Mesenchymal stem cell (in vitro differentiated cells and primary cell): ENCODE data around the gene RAB6A.

Source experiments
- DNase-seq: peaks from one replicate; pipeline ENCODE4 v3.0.0-alpha.2; 2013
- H2AFZ ChIP-seq: one replicate; pipeline ENCODE4 v1.6.1; 2013; ENCODE audit warnings: low read depth, mild to moderate bottlenecking, control low read depth, inconsistent platforms, low read length, moderate library complexity
- H2AK5ac ChIP-seq: 2 replicates; pipeline ENCODE4 v1.6.1; 2013; ENCODE audit warnings: low read length, moderate library complexity, mild to moderate bottlenecking, inconsistent platforms; ENCODE audit not compliant: severe bottlenecking
- H2BK120ac ChIP-seq: one replicate; pipeline ENCODE4 v1.6.1; 2013; ENCODE audit warnings: low read depth, mild to moderate bottlenecking, inconsistent platforms, low read length, moderate library complexity
- H2BK12ac ChIP-seq, 2 experiments: one replicate each; pipeline ENCODE4 v1.6.1; 2013; ENCODE audit warnings: inconsistent platforms in 2 of 2, low read length in 2 of 2, mild to moderate bottlenecking in 2 of 2, moderate library complexity in 2 of 2, control low read depth in 1 of 2
- H2BK15ac ChIP-seq: one replicate; pipeline ENCODE4 v1.6.1; 2013; ENCODE audit warnings: mild to moderate bottlenecking, low read depth, inconsistent platforms; ENCODE audit not compliant: poor library complexity, severe bottlenecking
- H2BK5ac ChIP-seq: 2 replicates; pipeline ENCODE4 v1.6.1; 2013; ENCODE audit warnings: low read depth, mild to moderate bottlenecking, low read length, control low read depth, inconsistent platforms; ENCODE audit not compliant: poor library complexity, severe bottlenecking
- H3K14ac ChIP-seq, 2 experiments: one replicate each; pipeline ENCODE4 v1.6.1; 2013; ENCODE audit warnings: inconsistent platforms in 2 of 2, low read length in 2 of 2, control low read depth in 1 of 2, mild to moderate bottlenecking in 1 of 2, moderate library complexity in 1 of 2
- H3K18ac ChIP-seq, 2 experiments: one replicate each; pipeline ENCODE4 v1.6.1; 2013; ENCODE audit warnings: inconsistent platforms in 2 of 2, low read length in 2 of 2, control low read depth in 1 of 2, low read depth in 1 of 2, mild to moderate bottlenecking in 1 of 2
- H3K23ac ChIP-seq, 2 experiments: one replicate each; pipeline ENCODE4 v1.6.1; 2013; ENCODE audit warnings: inconsistent platforms in 2 of 2, low read length in 2 of 2, mild to moderate bottlenecking in 2 of 2, moderate library complexity in 2 of 2, control low read depth in 1 of 2
- H3K27ac ChIP-seq: 2 replicates; pipeline ENCODE4 v1.5.1; 2013; ENCODE audit warnings: mild to moderate bottlenecking, moderate library complexity, low read length, control low read depth, inconsistent platforms; ENCODE audit not compliant: poor library complexity, severe bottlenecking
- H3K27me3 ChIP-seq, 2 experiments: 2 replicates each; pipeline versions ENCODE4 v1.6.1 to v1.7.0; 2013; ENCODE audit warnings: low read length in 2 of 2, mild to moderate bottlenecking in 2 of 2, moderate library complexity in 2 of 2, control low read depth in 1 of 2, inconsistent platforms in 1 of 2; ENCODE audit not compliant: control insufficient read depth in 1 of 2, insufficient read depth in 1 of 2
- H3K36me3 ChIP-seq, 2 experiments: 2 replicates each; pipeline versions ENCODE4 v1.6.1 to v1.7.0; 2013; ENCODE audit warnings: low read length in 2 of 2, control low read depth in 1 of 2, inconsistent platforms in 1 of 2, low read depth in 1 of 2, mild to moderate bottlenecking in 1 of 2; ENCODE audit not compliant: insufficient read depth in 2 of 2, control insufficient read depth in 1 of 2
- H3K4ac ChIP-seq, 2 experiments: one replicate each; pipeline ENCODE4 v1.6.1; 2013; ENCODE audit warnings: inconsistent platforms in 2 of 2, low read length in 2 of 2, mild to moderate bottlenecking in 2 of 2, moderate library complexity in 2 of 2, control low read depth in 1 of 2, low read depth in 1 of 2
- H3K4me1 ChIP-seq: 2 replicates; pipeline ENCODE4 v1.6.1; 2013; ENCODE audit warnings: low read depth, low read length, control low read depth; ENCODE audit not compliant: control insufficient read depth, insufficient read depth
- H3K4me2 ChIP-seq: 2 replicates; pipeline ENCODE4 v1.6.1; 2013; ENCODE audit warnings: low read length, mild to moderate bottlenecking, inconsistent platforms; ENCODE audit not compliant: poor library complexity, severe bottlenecking
- H3K4me3 ChIP-seq, 2 experiments: 2 replicates each; pipeline versions ENCODE4 v1.5.1 to v1.7.0; 2013; ENCODE audit warnings: low read length in 2 of 2, mild to moderate bottlenecking in 2 of 2, control low read depth in 1 of 2, low read depth in 1 of 2; ENCODE audit not compliant: insufficient read depth in 1 of 2
- H3K79me1 ChIP-seq: replicated peaks from 2 replicates; pipeline ENCODE4 v1.6.1; 2013; ENCODE audit warnings: mild to moderate bottlenecking, control low read depth, low read length, inconsistent platforms; ENCODE audit not compliant: poor library complexity, severe bottlenecking
- H3K9ac ChIP-seq: 2 replicates; pipeline ENCODE4 v1.7.0; 2013; ENCODE audit warnings: mild to moderate bottlenecking, low read length, moderate library complexity
- H3K9me3 ChIP-seq: 2 replicates; pipeline ENCODE4 v1.7.0; 2013; ENCODE audit warnings: mild to moderate bottlenecking, low read length; ENCODE audit not compliant: control insufficient read depth
- H4K8ac ChIP-seq: one replicate; pipeline ENCODE4 v1.6.1; 2013; ENCODE audit warnings: inconsistent platforms, mild to moderate bottlenecking, low read length, moderate library complexity
- H4K91ac ChIP-seq: one replicate; pipeline ENCODE4 v1.6.1; 2013; ENCODE audit warnings: mild to moderate bottlenecking, low read length, inconsistent platforms
- WGBS: methylation state at CpG from one replicate; pipeline ENCODE4 v1.1.7; 2013; ENCODE audit warnings: mixed read lengths; 5-methylcytosine and 5-hydroxymethylcytosine counted together

Gene RAB6A

GRCh38 chr11:73663604-73664495 is 97.0 kb downstream of the RAB6A start:
- H3K9me3 ChIP-seq, result no peaks in the 10 kb centered on the region
- H3K4me3 ChIP-seq, result no peak overlapping the region
- H3K27me3 ChIP-seq, result peaks cover 0 to 5% of the 10 kb centered on the region in 2 experiments
- H4K91ac ChIP-seq, result no peak overlapping the region
- H3K4ac ChIP-seq, result no peak overlapping the region
- no peak overlapping the region for H3K14ac ChIP-seq
- 95% methylated on average over 3 of the region's 3 CpGs for WGBS
- H3K36me3 ChIP-seq, result no peaks in the 10 kb centered on the region
- no peak overlapping the region for H2BK5ac ChIP-seq
- H2BK12ac ChIP-seq, result no peak overlapping the region
- DNase-seq, result no peak
- no peaks in the 10 kb centered on the region for H3K79me1 ChIP-seq
- no peak overlapping the region for H3K27ac ChIP-seq
- no peak overlapping the region for H3K23ac ChIP-seq
- H4K8ac ChIP-seq, result no peak overlapping the region
- no peak overlapping the region for H3K4me2 ChIP-seq
- H2AK5ac ChIP-seq, result no peak overlapping the region
- H2BK120ac ChIP-seq, result no peak overlapping the region
- no peak overlapping the region for H2BK15ac ChIP-seq
- no peak overlapping the region for H3K9ac ChIP-seq
- no peak overlapping the region for H3K18ac ChIP-seq
- H2AFZ ChIP-seq, result no peak overlapping the region
- H3K4me1 ChIP-seq, result peaks cover 10% of the 10 kb centered on the region

- Histone ChIP-seq H3K27me3 (peaks cover 0 to 11% of the 10 kb centered on the region in 2 experiments), H3K14ac (no peak overlapping the region), H3K36me3 (no peaks in the 10 kb centered on the region), H2AFZ (no peak overlapping the region), H3K9ac (peak overlapping the region; percentile 8), H3K27ac (no peak overlapping the region), H2BK15ac (no peak overlapping the region), H3K23ac (no peak overlapping the region), H2AK5ac (no peak overlapping the region), H3K18ac (no peak overlapping the region), H2BK12ac (no peak overlapping the region), H2BK5ac (no peak overlapping the region), H3K4me1 (peaks cover 8% of the 10 kb centered on the region), H4K91ac (no peak overlapping the region), H3K79me1 (no peaks in the 10 kb centered on the region), H3K4me2 (no peak overlapping the region), H3K4me3 (no peak overlapping the region), H2BK120ac (no peak overlapping the region), H3K4ac (no peak overlapping the region), H4K8ac (no peak overlapping the region), H3K9me3 (no peaks in the 10 kb centered on the region)
- peak; percentile 66 for DNase-seq
- 84% methylated on average over 3 of the region's 3 CpGs for WGBS
Observed at GRCh38 chr11:73662445-73663157, 98.3 kb downstream of the RAB6A start.

DNA sequence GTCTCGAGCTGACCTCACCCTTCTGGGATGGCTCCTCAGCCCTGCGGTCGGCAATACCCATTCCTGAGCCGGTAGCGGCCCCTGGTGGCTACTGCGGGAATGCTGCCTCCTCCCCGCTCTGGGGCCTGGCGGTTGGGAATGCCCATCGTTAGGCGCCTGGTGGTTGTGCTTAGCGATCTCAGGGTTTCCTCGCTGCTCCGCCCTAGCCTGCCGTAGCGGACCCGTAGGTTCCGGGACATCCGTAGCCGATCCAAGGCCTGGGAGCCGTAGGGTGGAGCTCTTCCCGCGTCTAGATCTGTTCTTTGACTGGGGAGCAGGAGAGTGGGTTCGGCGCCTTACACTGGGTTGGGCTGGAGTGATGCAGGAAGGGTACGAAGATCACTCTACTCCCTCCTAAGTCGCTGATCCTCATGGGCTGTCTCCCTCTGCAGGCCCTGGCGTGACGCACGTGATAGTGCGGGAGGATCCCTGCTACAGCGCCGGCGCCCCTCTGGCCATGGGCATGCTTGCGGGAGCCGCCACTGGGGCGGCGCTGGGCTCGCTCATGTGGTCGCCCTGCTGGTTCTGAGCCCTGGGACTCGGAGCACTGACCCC is 99.7 kb downstream of the RAB6A start:
- DNase-seq, result peak; percentile 83
- Histone ChIP-seq H3K4ac (peak overlapping the region in 1 of 2 experiments; percentile 46), H3K27me3 (peaks cover 0 to 11% of the 10 kb centered on the region in 2 experiments), H3K79me1 (no peaks in the 10 kb centered on the region), H3K27ac (no peak overlapping the region), H4K91ac (no peak overlapping the region), H3K9me3 (no peaks in the 10 kb centered on the region), H3K4me3 (peak overlapping the region; percentile 39 to 75), H2AK5ac (no peak overlapping the region), H3K36me3 (no peaks in the 10 kb centered on the region), H2BK15ac (no peak overlapping the region), H3K4me1 (peaks cover 8% of the 10 kb centered on the region), H3K4me2 (peak overlapping the region; percentile 93), H2BK5ac (no peak overlapping the region), H4K8ac (peak overlapping the region; percentile 87), H3K9ac (peak overlapping the region; percentile 87), H2BK12ac (peak overlapping the region in 1 of 2 experiments; percentile 68), H2AFZ (peak overlapping the region; percentile 81), H3K18ac (peak overlapping the region in 1 of 2 experiments; percentile 71), H3K23ac (no peak overlapping the region), H3K14ac (no peak overlapping the region), H2BK120ac (no peak overlapping the region)
- 7% methylated on average over 38 of the region's 40 CpGs for whole genome bisulfite sequencing
